HG03025 (cell line): ENCODE results near the gene TSPAN4.

Source experiments
- ATAC-seq: cut with Tn5 transposase; IDR thresholded peaks from one replicate; pipeline ENCODE4 v1.9.1; 2021; ENCODE audit warnings: mild to moderate bottlenecking, moderate library complexity; ENCODE audit not compliant: unreplicated experiment, low FRiP score

The TSPAN4 gene

GRCh38 chr11:833114-833791, 9.4 kb upstream of the TSPAN4 start:
- ATAC-seq: no peak

- ATAC-seq: no peak
These were observed 8.8 kb upstream of the TSPAN4 start for GRCh38 chr11:833849-834311.

GRCh38 chr11:834371-835316, 8.0 kb upstream of the TSPAN4 start:
- no peak for ATAC-seq

GRCh38 chr11:836274-836673, 6.4 kb upstream of the TSPAN4 start:
- ATAC-seq: no peak

- no peak for ATAC-seq
These were observed 6.0 kb upstream of the TSPAN4 start for GRCh38 chr11:836700-837099.

GRCh38 chr11:837189-837989, 5.3 kb upstream of the TSPAN4 start:
- no peak for ATAC-seq

- no peak for ATAC-seq
These were observed 4.7 kb upstream of the TSPAN4 start for GRCh38 chr11:837990-838307.

- no peak for ATAC-seq
These were observed 4.0 kb upstream of the TSPAN4 start for GRCh38 chr11:838441-839279.

- no peak for ATAC-seq
These were observed 3.4 kb upstream of the TSPAN4 start for GRCh38 chr11:839280-839623.

- ATAC-seq: no peak
These were observed 2.6 kb upstream of the TSPAN4 start for GRCh38 chr11:839875-840617.

- peak; percentile 21 for ATAC-seq
These were observed 677 bp upstream of the TSPAN4 start for GRCh38 chr11:841981-842369.

GRCh38 chr11:843086-843734, 558 bp downstream of the TSPAN4 start:
- peak; percentile 2 for ATAC-seq

- no peak for ATAC-seq
These were observed 1.4 kb downstream of the TSPAN4 start for GRCh38 chr11:843818-844692.

GRCh38 chr11:844693-845644, 2.3 kb downstream of the TSPAN4 start:
- ATAC-seq: no peak

GRCh38 chr11:845872-846495, 3.3 kb downstream of the TSPAN4 start:
- no peak for ATAC-seq

GRCh38 chr11:846496-847098, 3.9 kb downstream of the TSPAN4 start:
- ATAC-seq: no peak
